Measurements from ENCODE around the gene ADSS1.

Gene ADSS1

GRCh38 chr14:104751539-104752422 lies 27.8 kb downstream of the ADSS1 start:
- no peak for DNase-seq

GRCh38 chr14:104752423-104752734 lies 28.4 kb downstream of the ADSS1 start:
- DNase-seq: no peak

GRCh38 chr14:104752735-104753527 lies 28.9 kb downstream of the ADSS1 start, which contains the start of gene SIVA1:
Gene SIVA1 (plus strand): TSS chr14:104753147. CDS start chr14:104753202, 55 bp downstream.
- DNase-seq: peak; percentile 100

GRCh38 chr14:104753528-104754212 lies 29.6 kb downstream of the ADSS1 start:
- DNase-seq: no peak

GRCh38 chr14:104754213-104754851 lies 30.3 kb downstream of the ADSS1 start:
- DNase-seq: no peak

GRCh38 chr14:104755621-104756020 lies 31.6 kb downstream of the ADSS1 start:
- DNase-seq: no peak

- DNase-seq: no peak
These were observed 32.6 kb downstream of the ADSS1 start for GRCh38 chr14:104756477-104757237.

- no peak for DNase-seq
These were observed 33.2 kb downstream of the ADSS1 start for GRCh38 chr14:104757238-104757585.

GRCh38 chr14:104757681-104758392 lies 33.8 kb downstream of the ADSS1 start:
- no peak for DNase-seq

GRCh38 chr14:104758981-104759969 lies 35.2 kb downstream of the ADSS1 start:
- no peak for DNase-seq

GRCh38 chr14:104765517-104765916 lies 41.5 kb downstream of the ADSS1 start:
- DNase-seq: no peak

GRCh38 chr14:104766256-104766862 lies 42.3 kb downstream of the ADSS1 start:
- DNase-seq: no peak

- DNase-seq: no peak
These were observed 43.0 kb downstream of the ADSS1 start for GRCh38 chr14:104766863-104767633.

- DNase-seq: no peak
These were observed 43.5 kb downstream of the ADSS1 start for GRCh38 chr14:104767634-104767918.

- peak; percentile 94 for DNase-seq
These were observed 44.7 kb downstream of the ADSS1 start for GRCh38 chr14:104768437-104769323.

GRCh38 chr14:104769324-104770071 lies 45.5 kb downstream of the ADSS1 start:
- DNase-seq: no peak

GRCh38 chr14:104770072-104770579 lies 46.1 kb downstream of the ADSS1 start:
- DNase-seq: no peak

All from right hindlimb (tissue), 1 donor.